GM18951 (cell line): Measurements from ENCODE around the gene CDKL2.
"Not testable (repeated sequence)": the region's sequence is repeated elsewhere in the genome, so short reads cannot be mapped to it uniquely, and the experiment has no call there.

Experiments
- POLR2A ChIP-seq: IDR thresholded peaks from 4 replicates; pipeline ENCODE4 v1.6.1; 2011; ENCODE audit warnings: mild to moderate bottlenecking; ENCODE audit not compliant: insufficient read length, insufficient read depth; ENCODE audit errors: extremely low read depth
- in situ Hi-C: fragments of 300-500 bp; cut with MboI; formaldehyde crosslinking; loops from one replicate; pipeline ENCODE4 v1.12.0; 2022; ENCODE audit warnings: low sequenced_read_pairs, mixed read lengths, inconsistent platforms; ENCODE audit not compliant: unreplicated experiment

Gene CDKL2

DNA sequence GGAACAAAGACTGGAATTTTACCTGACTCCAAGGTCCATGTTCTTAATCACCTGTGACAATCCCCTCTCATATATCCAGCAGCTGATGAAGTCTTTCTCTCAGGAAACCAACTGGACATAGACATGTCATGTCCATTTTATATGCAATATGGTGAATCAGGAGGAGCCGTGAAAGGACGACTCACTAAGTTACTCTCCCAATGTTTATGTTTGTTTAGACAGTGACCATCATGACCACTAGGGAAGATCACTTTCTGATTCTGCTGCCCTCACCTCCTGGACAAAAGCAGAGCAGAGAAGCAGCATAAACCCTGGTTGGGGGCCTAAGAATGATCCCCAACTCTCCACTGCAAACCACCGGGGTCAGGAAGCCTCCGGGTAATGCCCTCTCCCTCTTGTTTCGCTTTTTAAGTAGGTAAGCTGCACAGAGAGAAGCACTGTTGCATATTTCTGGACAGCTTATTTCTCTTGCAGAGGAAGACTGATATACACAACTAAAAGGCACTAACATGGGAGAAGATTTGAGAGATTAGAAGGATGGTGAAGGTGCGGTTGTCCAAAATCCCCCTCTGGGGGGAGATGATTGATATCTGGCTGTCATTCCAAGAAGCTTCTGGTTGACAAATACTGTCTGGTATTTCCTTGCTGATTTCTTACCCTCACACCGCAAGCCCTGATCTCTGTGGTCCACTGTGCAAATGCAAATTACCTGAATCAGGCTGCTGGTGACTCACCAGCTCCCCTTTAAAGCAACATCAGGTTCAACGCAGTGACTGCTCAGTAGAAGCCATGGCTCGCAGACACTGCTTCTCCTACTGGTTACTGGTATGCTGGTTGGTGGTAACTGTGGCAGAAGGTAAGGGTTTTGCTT, 74.8 kb downstream of the CDKL2 start, which contains the start of gene ODAPH:
Gene ODAPH (plus strand): TSS at position 773 of the 871 bp plus-strand sequence. CDS start 17 bp downstream, at position 790.
- in situ Hi-C loops: no loop called here
- no peak for TF ChIP-seq POLR2A

DNA sequence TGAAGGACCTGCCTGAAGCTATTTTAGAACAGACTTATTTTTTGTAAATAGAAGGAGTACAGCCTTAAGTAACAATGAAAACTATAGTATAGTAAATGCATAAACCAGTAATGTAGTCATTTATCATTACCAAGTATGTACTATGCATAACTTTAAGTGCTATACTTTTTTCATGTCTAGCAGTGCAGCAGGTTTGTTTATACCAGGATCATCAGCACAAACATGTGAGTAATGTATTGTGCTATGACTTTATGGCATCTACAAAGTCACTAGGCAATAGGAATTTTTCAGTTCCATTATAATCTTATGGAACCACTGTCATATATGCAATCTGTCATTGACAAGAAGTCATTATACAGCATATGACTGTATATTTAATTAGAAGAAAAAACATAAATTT, 77.9 kb downstream of the CDKL2 start:
- in situ Hi-C loops: no loop called here
- TF ChIP-seq POLR2A: no peak

DNA sequence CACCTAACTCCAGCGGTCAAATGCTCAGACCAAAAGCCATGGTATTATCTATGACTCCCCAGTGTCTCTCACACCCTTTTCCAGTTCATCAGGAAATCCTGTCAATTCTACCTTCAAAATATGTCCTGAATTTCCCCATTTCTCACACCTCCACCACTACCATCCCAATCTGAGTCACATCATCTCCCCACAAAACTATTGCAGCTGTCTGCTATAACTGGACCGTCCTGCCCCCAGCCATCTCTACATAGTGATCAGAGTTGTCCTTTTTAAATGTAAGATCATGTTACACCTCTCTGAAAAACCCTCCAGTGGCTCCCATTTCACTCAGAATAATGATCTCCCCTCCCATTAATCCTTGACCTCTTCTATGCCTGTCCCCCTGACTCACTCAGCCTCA, 81.3 kb downstream of the CDKL2 start:
- no peak for TF ChIP-seq POLR2A
- in situ Hi-C loops: no loop called here

DNA sequence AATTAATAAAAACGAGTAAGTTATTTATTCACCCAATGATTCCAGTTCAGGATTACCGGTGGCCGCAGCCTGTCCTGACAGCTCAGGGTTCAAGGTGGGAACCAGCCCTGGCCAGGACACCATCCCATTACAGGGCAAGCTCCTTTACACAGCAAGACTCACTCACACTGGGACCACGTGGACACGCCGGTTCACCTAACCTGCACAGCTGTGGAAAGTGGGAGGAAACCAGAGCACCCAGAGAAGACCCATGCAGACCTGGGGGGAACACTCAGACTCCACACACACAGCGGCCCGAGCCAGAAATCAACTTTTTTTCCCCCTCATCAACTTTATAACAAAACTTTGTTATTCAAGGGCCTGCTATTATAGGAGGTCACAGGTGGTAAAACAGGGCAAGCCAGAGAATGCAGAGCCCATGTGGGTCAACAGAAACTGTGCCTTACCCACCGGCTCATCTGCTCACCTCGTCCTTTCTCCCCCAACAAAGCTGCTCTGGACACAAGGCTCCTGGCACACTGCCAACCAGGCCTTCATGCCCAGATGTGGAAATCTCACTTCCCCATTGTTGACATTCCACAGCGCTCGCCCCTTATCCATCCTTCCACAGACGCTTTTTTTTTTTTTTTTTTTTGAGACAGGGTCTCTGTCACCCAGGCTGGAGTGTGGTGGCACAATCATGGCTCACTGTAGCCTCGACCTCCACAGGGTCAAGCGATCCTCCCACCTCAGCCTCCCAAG, 82.5 kb downstream of the CDKL2 start:
- TF ChIP-seq POLR2A: no peak
- in situ Hi-C loops: no loop called here

DNA sequence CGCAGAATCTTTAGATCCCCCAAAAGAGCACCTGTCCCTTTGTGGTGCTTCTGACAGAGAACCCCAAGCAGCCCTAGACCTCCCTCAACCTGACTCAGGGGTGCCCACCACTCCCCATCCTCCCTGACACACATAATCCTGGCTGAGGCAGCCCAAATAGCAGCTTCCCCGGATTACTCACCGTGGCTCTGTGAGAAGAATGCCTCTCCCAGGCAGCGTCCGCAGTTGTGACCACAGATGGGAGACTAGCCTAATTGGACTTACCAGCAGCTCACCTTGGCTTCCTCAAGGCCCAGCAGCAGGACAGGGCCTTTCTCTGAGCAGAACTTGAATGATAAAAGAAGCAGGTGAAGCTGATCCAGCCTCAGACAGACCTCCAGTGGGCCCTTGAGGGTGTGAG, 84.8 kb downstream of the CDKL2 start:
- in situ Hi-C loops: no loop called here
- no peak for TF ChIP-seq POLR2A

DNA sequence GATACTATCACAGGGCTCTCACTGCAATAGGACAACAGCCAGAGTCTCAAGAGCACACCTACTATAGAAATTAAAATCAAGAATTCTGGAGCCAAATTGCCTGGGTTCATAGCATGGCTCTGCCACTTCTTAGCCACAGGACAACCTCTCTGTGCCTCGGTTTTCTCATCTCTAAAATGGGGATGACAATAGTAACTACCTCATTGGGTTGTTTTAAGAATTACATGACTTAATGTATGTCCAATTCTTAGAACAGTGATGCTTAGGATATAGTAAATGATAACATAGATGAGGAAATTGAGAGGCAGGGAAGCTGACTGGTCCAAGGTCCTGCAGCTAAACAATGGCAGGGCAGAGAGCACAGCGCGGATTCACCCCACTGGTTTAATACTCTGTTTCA, 85.5 kb downstream of the CDKL2 start:
- no peak for TF ChIP-seq POLR2A
- in situ Hi-C loops: no loop called here

DNA sequence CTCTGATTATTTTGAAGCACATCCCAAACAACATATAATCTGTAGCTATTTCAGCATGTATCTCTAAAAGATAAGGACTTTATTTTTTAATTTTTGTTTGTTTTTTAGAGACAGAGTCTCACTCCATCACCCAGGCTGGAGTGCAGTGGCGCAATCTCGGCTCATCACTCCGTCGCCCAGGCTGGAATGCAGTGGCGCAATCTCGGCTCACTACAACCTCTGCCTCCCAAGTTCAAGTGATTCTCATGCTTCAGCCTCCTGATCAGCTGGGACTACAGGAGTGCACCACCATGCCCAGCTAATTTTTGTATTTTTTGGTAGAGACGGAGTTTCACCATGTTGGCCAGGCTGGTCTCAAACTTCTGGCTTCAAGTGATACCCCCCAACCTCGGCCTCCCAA, 86.1 kb downstream of the CDKL2 start:
- in situ Hi-C loops: not testable (repeated sequence)

DNA sequence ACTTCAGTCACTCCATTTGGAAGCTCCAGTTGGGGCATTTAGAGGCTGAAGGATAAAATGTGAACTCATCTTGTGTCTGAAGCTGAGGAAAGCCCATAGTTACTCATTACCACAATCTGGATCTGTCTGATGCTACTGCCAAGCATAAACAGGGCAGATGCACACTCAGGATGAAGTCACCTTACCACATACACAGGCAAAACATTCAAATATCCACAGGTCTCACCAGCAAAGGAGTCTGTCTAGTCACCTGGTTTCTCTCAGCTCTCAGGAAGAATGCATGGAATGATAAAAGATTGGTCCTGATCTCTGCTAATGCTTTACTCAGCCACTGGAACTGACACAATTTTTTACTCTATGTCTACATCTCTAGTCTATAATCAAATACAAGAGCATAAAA, 87.5 kb downstream of the CDKL2 start:
- in situ Hi-C loops: no loop called here
- no peak for TF ChIP-seq POLR2A

DNA sequence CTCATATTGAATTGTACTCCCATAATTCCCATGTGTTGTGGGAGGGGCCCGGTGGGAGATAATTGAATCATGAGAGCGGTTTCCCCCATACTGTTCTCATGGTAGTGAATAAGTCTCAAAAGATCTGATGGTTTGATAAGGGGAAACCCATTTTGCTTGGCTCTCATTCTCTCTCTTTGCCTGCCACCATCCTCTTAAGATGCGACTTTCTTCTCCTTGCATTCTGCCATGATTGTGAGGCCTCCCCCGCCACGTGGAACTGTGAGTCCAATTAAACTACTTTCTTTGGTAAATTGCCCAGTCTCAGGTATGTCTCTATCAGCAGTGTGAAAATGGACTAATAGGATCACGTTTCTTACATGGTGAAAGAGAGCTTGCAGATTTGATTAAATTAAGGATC, 93.0 kb downstream of the CDKL2 start:
- in situ Hi-C loops: not testable (repeated sequence)

DNA sequence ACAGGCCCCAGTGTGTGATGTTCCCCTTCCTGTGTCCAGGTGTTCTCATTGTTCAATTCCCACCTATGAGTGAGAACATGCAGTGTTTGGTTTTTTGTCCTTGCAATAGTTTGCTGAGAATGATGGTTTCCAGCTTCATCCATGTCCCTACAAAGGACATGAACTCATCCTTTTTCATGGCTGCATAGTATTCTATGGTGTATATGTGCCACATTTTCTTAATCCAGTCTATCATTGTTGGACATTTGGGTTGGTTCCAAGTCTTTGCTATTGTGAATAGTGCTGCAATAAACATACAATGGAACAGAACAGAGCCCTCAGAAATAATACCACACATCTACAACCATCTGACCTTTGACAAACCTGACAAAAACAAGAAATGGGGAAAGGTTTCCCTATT, 96.4 kb downstream of the CDKL2 start:
- in situ Hi-C loops: not testable (repeated sequence)

DNA sequence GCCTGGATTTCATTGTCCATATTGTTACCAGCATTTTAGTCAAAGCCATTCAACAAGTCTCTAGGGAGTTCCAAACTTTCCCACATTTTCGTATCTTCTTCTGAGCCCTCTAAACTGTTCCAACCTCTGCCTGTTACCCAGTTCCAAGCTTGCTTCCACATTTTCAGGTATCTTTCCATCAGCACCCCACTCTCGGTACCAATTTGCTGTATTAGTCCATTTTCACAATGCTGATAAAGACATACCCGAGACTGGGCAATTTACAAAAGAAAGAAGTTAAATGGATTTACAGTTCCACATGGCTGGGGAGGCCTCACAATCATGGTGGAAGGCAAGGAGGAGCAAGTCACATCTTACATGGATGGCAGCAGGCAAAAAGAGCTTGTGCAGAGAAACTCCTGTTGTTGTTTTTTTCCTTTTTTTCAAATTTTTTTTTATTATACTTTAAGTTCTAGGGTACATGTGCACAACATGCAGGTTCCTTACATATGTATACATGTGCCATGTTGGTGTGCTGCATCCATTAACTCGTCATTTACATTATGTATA, 96.9 kb downstream of the CDKL2 start:
- in situ Hi-C loops: not testable (repeated sequence)

DNA sequence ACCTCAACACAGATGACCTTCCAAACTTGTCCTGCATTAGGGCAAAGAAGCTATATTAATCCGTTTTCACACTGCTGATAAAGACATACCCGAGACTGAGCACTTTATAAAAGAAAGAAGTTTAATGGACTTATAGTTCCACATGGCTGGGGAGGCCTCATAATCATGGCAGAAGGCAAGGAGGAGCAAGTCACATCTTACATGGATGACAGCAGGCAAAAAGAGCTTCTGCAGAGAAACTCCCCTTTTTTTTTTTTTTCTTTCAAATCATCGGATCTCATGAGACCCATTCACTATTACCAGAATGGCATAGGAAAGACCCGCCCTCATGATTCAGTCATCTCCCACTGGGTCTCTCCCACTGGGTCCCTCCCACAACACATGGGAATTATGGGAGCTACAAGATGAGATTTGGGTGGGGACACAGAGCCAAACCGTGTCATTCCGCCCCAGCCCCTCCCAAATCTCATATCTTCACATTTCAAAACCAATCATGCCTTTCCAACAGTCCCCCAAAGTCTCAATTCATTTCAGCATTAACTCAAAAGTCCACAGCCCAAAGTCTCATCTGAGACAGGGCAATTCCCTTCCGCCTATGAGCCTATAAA, 98.7 kb downstream of the CDKL2 start:
- in situ Hi-C loops: not testable (repeated sequence)

DNA sequence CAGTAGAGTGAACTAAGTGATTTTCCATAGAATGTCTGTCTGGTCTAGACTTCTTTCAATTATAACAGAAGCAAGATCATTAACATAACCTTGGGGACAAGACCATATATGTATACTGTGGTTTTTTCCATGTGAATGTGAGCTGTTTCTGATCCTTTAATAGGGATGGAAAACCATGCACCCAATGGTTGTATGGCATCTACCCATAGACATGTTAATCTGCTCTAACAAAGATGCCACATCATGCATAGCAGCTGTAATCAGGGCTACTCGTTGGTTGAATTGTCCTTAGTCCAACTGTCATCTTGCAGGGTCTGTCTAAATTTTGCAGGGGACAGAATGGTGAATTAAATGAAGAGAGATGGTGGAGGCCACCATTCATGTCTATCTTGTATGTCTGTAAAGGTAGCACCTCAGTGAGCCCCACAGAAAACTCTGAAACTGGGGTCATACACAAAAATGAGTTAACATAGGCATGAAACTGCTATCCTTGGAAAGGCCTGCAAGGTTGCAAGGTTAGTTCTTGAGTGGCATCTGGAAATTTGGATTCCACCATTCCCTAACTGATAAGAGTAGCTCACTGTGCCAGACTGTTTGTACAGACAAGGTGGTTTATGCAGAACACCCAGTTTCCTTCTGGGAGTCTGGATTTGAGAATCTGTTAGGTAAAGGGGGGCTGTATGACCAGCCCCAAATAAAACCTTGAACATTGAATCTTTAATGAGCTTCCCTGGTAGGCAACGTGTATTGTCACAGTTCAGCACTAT, 99.6 kb downstream of the CDKL2 start:
- in situ Hi-C loops: no loop called here
- no peak for TF ChIP-seq POLR2A
